Measurements from ENCODE around the gene CNGB1. TPM values are rescaled to one million over a fixed set of nuclear protein-coding genes. Genes with fewer than 3 reads are reported as not detected.
"Not testable (repeated sequence)": the region's sequence is repeated elsewhere in the genome, so short reads cannot be mapped to it uniquely, and the experiment has no call there.

Gene CNGB1
- total RNA-seq, 1 experiment from 2014 or later = not detected

DNA sequence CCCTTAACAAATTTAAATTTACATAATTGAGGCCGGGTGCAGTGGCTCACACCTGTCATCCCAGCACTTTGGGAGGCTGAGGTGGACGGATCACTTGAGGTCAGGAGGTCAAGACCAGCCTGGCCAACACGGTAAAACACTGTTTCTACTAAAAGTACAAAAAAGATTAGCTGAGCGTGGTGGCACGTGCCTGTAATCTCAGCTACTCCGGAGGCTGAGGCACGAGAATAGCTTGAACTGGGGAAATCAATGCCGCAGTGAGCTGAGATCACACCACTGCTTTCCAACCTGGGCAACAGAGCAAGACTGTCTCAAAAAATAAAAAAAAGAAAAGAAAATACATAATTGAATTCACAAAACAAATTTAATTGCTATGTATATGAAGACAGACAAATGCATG lies 112.3 kb downstream of the CNGB1 start (continued):
- TF ChIP-seq, protein P1, sequence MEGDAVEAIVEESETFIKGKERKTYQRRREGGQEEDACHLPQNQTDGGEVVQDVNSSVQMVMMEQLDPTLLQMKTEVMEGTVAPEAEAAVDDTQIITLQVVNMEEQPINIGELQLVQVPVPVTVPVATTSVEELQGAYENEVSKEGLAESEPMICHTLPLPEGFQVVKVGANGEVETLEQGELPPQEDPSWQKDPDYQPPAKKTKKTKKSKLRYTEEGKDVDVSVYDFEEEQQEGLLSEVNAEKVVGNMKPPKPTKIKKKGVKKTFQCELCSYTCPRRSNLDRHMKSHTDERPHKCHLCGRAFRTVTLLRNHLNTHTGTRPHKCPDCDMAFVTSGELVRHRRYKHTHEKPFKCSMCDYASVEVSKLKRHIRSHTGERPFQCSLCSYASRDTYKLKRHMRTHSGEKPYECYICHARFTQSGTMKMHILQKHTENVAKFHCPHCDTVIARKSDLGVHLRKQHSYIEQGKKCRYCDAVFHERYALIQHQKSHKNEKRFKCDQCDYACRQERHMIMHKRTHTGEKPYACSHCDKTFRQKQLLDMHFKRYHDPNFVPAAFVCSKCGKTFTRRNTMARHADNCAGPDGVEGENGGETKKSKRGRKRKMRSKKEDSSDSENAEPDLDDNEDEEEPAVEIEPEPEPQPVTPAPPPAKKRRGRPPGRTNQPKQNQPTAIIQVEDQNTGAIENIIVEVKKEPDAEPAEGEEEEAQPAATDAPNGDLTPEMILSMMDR (IDR thresholded peaks at IDR 0.05 in 2 of 3, conservative IDR thresholded peaks at IDR 0.05 in 1 of 3; ENCODE audit: borderline replicate concordance in 1 of 3, insufficient read depth in 1 of 3, low read depth in 2 of 3, low read length in 2 of 3) = no peak
- no peak for TF ChIP-seq CEBPB (IDR thresholded peaks at IDR 0.05; ENCODE audit: low read depth)
- TF ChIP-seq, protein P2, sequence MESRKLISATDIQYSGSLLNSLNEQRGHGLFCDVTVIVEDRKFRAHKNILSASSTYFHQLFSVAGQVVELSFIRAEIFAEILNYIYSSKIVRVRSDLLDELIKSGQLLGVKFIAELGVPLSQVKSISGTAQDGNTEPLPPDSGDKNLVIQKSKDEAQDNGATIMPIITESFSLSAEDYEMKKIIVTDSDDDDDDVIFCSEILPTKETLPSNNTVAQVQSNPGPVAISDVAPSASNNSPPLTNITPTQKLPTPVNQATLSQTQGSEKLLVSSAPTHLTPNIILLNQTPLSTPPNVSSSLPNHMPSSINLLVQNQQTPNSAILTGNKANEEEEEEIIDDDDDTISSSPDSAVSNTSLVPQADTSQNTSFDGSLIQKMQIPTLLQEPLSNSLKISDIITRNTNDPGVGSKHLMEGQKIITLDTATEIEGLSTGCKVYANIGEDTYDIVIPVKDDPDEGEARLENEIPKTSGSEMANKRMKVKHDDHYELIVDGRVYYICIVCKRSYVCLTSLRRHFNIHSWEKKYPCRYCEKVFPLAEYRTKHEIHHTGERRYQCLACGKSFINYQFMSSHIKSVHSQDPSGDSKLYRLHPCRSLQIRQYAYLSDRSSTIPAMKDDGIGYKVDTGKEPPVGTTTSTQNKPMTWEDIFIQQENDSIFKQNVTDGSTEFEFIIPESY (IDR thresholded peaks at IDR 0.05; ENCODE audit: extremely low read depth, insufficient replicate concordance, low read length) = no peak

DNA sequence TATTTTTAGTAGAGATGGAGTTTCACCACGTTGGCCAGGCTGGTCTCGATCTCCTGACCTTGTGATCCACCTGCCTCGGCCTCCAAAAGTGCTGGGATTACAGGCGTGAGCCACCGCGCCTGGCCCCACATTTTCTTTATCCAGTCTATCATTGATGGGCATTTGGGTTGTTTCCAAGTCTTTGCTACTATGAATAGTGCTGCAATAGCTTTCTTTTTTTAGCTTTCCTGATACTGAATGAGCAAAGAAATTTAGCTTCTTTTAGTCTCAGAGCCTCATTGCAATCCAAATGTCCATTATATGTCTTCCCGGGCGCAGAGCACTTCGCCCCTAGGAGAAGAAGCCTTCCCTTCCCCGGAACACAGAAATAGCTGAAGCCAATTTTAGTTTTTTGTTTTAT lies 112.9 kb downstream of the CNGB1 start:
- H3K9me2 ChIP-seq (ENCODE audit: insufficient read depth); H3K9ac ChIP-seq (ENCODE audit: low read length); intact Hi-C loops (cut with micrococcal nuclease); DNase-seq (ENCODE audit: low read depth, low spot score); H2AFZ ChIP-seq (ENCODE audit: low read depth, low read length, poor library complexity, severe bottlenecking); RAD21 ChIA-PET (ENCODE audit: low non-redundant PET in 1 of 2, low total read pairs in 2 of 2, uncharacterized antibody in 2 of 2, unreplicated experiment in 2 of 2); H3K27ac ChIP-seq (ENCODE audit: low read depth, low read length); H3K36me3 ChIP-seq (ENCODE audit: control insufficient read depth in 1 of 2, insufficient read depth in 2 of 2, low read length in 2 of 2); BruUV-seq (replicated peaks); ATAC-seq; H3K4me2 ChIP-seq (ENCODE audit: low read length); POLR2A ChIA-PET; H4K20me1 ChIP-seq (ENCODE audit: insufficient read depth); H3K27me3 ChIP-seq (ENCODE audit: insufficient read depth, low read length); H3K9me3 ChIP-seq (ENCODE audit: control insufficient read depth in 1 of 2, insufficient read depth in 1 of 2, low read depth in 1 of 2, low read length in 2 of 2); H3K79me2 ChIP-seq (ENCODE audit: insufficient read depth, low read length); H3K4me3 ChIP-seq (replicated peaks in 1 of 2; ENCODE audit: low read depth in 1 of 2, low read length in 2 of 2): not testable (repeated sequence)
- H3K4me1 ChIP-seq (ENCODE audit: control insufficient read depth in 1 of 2, insufficient read depth in 2 of 2, low read length in 2 of 2) = peaks cover 8 to 18% of the 10 kb centered on the region in 2 experiments; a peak in 3 of 4 replicates
- CTCF ChIA-PET = interaction anchor here (0.5 to 1.6 kb wide), 3 partner anchors 23 to 267 kb away, joined by 3 read pairs; no protein-coding TSS in a partner anchor

Measured in HCT116 (cell line).